Keratinocyte (primary cell): ENCODE data around the gene PPP1R36. TPM values are rescaled to one million over a fixed set of nuclear protein-coding genes. Genes with fewer than 3 reads are reported as not detected.

Experiments
- DNase-seq: peaks from one replicate; pipeline ENCODE4 v3.0.0-alpha.2; 2011; ENCODE audit warnings: low read depth, missing footprints, low spot score
- FAIRE-seq: peaks from 2 replicates; lab custom pipeline; 2011; peaks lifted over from hg19 to GRCh38; lab: Jason Lieb, UNC
- H2AFZ ChIP-seq: 2 replicates; pipeline ENCODE4 v1.6.0; 2012; ENCODE audit warnings: low read length, control low read depth, inconsistent platforms; ENCODE audit not compliant: control insufficient read depth
- H3K27ac ChIP-seq: 2 replicates; pipeline ENCODE4 v1.5.1; 2011; ENCODE audit warnings: low read length; ENCODE audit not compliant: control insufficient read depth, insufficient read depth
- H3K27me3 ChIP-seq: 3 replicates; pipeline ENCODE4 v1.6.0; 2011; ENCODE audit warnings: low read length; ENCODE audit not compliant: control insufficient read depth, insufficient read depth; ENCODE audit errors: extremely low read depth
- H3K36me3 ChIP-seq, 2 experiments: 2 replicates in 1 of 2; 3 replicates in 1 of 2; pipeline ENCODE4 v1.5.1; 2011; ENCODE audit warnings: low read length in 2 of 2, mild to moderate bottlenecking in 1 of 2; ENCODE audit not compliant: control insufficient read depth in 2 of 2, insufficient read depth in 2 of 2; ENCODE audit errors: extremely low read depth in 1 of 2
- H3K4me1 ChIP-seq: 3 replicates; pipeline ENCODE4 v1.5.1; 2011; ENCODE audit warnings: low read length; ENCODE audit not compliant: control insufficient read depth, insufficient read depth; ENCODE audit errors: extremely low read depth
- H3K4me2 ChIP-seq: 3 replicates; pipeline ENCODE4 v1.6.0; 2011; ENCODE audit warnings: low read depth, low read length; ENCODE audit not compliant: control insufficient read depth, insufficient read depth; ENCODE audit errors: extremely low read depth
- H3K4me3 ChIP-seq, 3 experiments: fragments of 200-600 bp in 1 of 3; sonication (generic) in 1 of 3; 2 replicates in 2 of 3; 3 replicates in 1 of 3; pipeline ENCODE4 v1.5.1; 2011 to 2016; ENCODE audit warnings: low read length in 3 of 3, mild to moderate bottlenecking in 3 of 3, control low read depth in 2 of 3, inconsistent platforms in 1 of 3, low read depth in 1 of 3, mixed read lengths in 1 of 3, mixed run types in 1 of 3, moderate library complexity in 1 of 3; ENCODE audit not compliant: control insufficient read depth in 2 of 3, insufficient read depth in 2 of 3; ENCODE audit errors: extremely low read depth in 1 of 3
- H3K79me2 ChIP-seq: 2 replicates; pipeline ENCODE4 v1.6.0; 2012; ENCODE audit warnings: low read length; ENCODE audit not compliant: control insufficient read depth, insufficient read depth
- H3K9ac ChIP-seq: 3 replicates; pipeline ENCODE4 v1.6.0; 2011; ENCODE audit warnings: low read length; ENCODE audit not compliant: control insufficient read depth, insufficient read depth; ENCODE audit errors: extremely low read depth
- H3K9me1 ChIP-seq: 3 replicates; pipeline ENCODE4 v1.6.0; 2011; ENCODE audit warnings: low read length; ENCODE audit not compliant: control insufficient read depth, insufficient read depth; ENCODE audit errors: extremely low read depth
- H3K9me3 ChIP-seq: 2 replicates; pipeline ENCODE4 v1.5.1; 2012; ENCODE audit warnings: low read depth, low read length; ENCODE audit not compliant: control insufficient read depth
- H4K20me1 ChIP-seq: 3 replicates; pipeline ENCODE4 v1.6.0; 2011; ENCODE audit warnings: low read length; ENCODE audit not compliant: control insufficient read depth, insufficient read depth; ENCODE audit errors: extremely low read depth
- CTCF ChIP-seq, 3 experiments: IDR thresholded peaks in 1 of 3; conservative IDR thresholded peaks in 1 of 3; optimal IDR thresholded peaks in 1 of 3; 2 replicates in 2 of 3; 3 replicates in 1 of 3; pipeline versions ENCODE3 to v1.5.1; 2011; ENCODE audit warnings: low read length in 3 of 3, mild to moderate bottlenecking in 3 of 3, moderate library complexity in 2 of 3, control low read depth in 1 of 3, inconsistent platforms in 1 of 3; ENCODE audit not compliant: insufficient read depth in 2 of 3; ENCODE audit errors: extremely low read depth in 1 of 3
- EZH2 ChIP-seq: IDR thresholded peaks from one replicate; pipeline ENCODE4 v1.6.1; 2012; ENCODE audit warnings: inconsistent platforms, mild to moderate bottlenecking, low read length, moderate library complexity
- dilution Hi-C: fragments of 300-500 bp; cut with MboI; formaldehyde crosslinking; loops from one replicate; pipeline ENCODE4 v1.7.0; 2020; ENCODE audit warnings: low sequenced_read_pairs; ENCODE audit not compliant: extremely low pct_ligation_motif_present
- polyA plus RNA-seq, 5 experiments: library from polyadenylated mRNA; depleted of rRNA in 3 of 5; stranded (reverse) in 3 of 5; stranded (forward) in 1 of 5; unstranded in 1 of 5; fragments of >200 nt; gene quantifications; 1 replicate in 1 of 5; 2 replicates in 3 of 5; 3 replicates in 1 of 5; pipeline versions ENCODE4 v1.2.1 to v1.2.3, GENCODE V29; 2011 to 2012; ENCODE audit warnings: missing spikeins in 2 of 5, low read depth in 1 of 5, low replicate concordance in 1 of 5

The PPP1R36 gene
- polyA plus RNA-seq, 1 donor (not counting 4 experiments of a cell fraction or from before 2014, with no cell fraction given), result 0.81 TPM

DNA sequence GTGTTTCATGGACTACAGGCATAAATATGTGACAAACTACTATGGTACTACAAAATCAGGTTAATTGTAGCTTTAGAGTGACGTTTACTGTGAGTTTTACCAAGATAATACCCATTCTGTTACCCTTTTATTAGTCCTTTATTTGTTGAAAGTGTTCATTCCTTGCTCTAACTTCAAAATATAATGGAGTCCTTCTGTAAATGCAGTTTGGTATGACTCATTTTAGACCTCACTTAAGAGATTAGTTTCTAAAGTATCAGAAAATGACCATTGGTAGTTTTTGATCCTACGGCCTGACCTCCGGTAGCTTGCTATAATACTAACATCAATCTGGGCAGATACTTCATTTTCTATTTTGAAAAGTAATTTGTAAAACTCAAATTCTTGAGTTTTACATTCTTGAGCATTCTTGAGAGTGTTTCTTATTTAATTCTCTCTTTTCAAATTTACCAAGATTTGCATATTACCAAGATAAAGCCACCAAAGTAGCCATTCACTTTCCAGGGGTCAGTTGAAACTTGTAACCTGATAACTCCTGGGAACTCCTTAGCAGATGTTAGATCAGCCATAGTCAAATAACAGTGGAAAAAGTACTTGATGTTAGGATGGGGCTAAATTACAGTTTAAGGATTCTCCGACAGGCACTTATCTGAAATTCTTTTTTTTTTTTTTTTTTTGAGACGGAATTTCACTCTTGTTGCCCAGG, 5.0 kb upstream of the PPP1R36 start:
- H3K4me3 ChIP-seq, result no peak overlapping the region
- peaks cover 3% of the 10 kb centered on the region for H3K9me3 ChIP-seq
- no peak overlapping the region for H3K4me2 ChIP-seq
- peaks cover 9% of the 10 kb centered on the region for H3K27me3 ChIP-seq
- H3K4me1 ChIP-seq, result peaks cover 31% of the 10 kb centered on the region
- H3K79me2 ChIP-seq, result peaks cover 9% of the 10 kb centered on the region
- H3K36me3 ChIP-seq, result no peaks in the 10 kb centered on the region
- H3K9me1 ChIP-seq, result no peaks in the 10 kb centered on the region
- no peaks in the 10 kb centered on the region for H4K20me1 ChIP-seq
- H2AFZ ChIP-seq, result no peak overlapping the region
- dilution Hi-C loops, result no loop called here
- DNase-seq (no peak), FAIRE-seq (no peak)
- no peak overlapping the region for H3K9ac ChIP-seq
- TF ChIP-seq EZH2, result no peak
- no peak for TF ChIP-seq CTCF (optimal IDR thresholded peaks at IDR 0.05 in 1 of 3, IDR thresholded peaks at IDR 0.05 in 1 of 3, conservative IDR thresholded peaks at IDR 0.05 in 1 of 3; ENCODE audit: extremely low read depth in 1 of 3, insufficient read depth in 2 of 3, low read length in 3 of 3)
- no peak overlapping the region for H3K27ac ChIP-seq

- DNase-seq, result no peak
- Histone ChIP-seq H3K79me2 (no peaks in the 10 kb centered on the region), H3K9me1 (no peaks in the 10 kb centered on the region), H3K27me3 (no peaks in the 10 kb centered on the region), H3K4me1 (peaks cover 20% of the 10 kb centered on the region), H4K20me1 (no peaks in the 10 kb centered on the region), H3K4me3 (no peak overlapping the region), H3K36me3 (no peaks in the 10 kb centered on the region), H3K27ac (no peak overlapping the region), H3K9me3 (no peaks in the 10 kb centered on the region), H3K4me2 (peak overlapping the region; percentile 79), H2AFZ (no peak overlapping the region), H3K9ac (no peak overlapping the region)
- FAIRE-seq, result no peak
- dilution Hi-C loops, result no loop called here
- no peak for TF ChIP-seq EZH2
- no peak for TF ChIP-seq CTCF (optimal IDR thresholded peaks at IDR 0.05 in 1 of 3, IDR thresholded peaks at IDR 0.05 in 1 of 3, conservative IDR thresholded peaks at IDR 0.05 in 1 of 3; ENCODE audit: extremely low read depth in 1 of 3, insufficient read depth in 2 of 3, low read length in 3 of 3)
Measured at GRCh38 chr14:64549016-64549415, 745 bp upstream of the PPP1R36 start.
